Measurements from ENCODE around the gene PRSS33. TPM values are rescaled to one million over a fixed set of nuclear protein-coding genes. Genes with fewer than 3 reads are reported as not detected.

PRSS33 gene
- total RNA-seq, 1 donor from 2014 or later = not detected

- intact Hi-C loops (cut with micrococcal nuclease) = no loop called here
These were observed 21.6 kb downstream of the PRSS33 start for GRCh38 chr16:2765462-2766404.

- intact Hi-C loops (cut with micrococcal nuclease) = no loop called here
These were observed 22.6 kb downstream of the PRSS33 start for GRCh38 chr16:2764718-2765117.

GRCh38 chr16:2763173-2763572 is 24.2 kb downstream of the PRSS33 start:
- intact Hi-C loops (cut with micrococcal nuclease) = no loop called here

GRCh38 chr16:2762711-2763110 is 24.6 kb downstream of the PRSS33 start:
- intact Hi-C loops (cut with micrococcal nuclease) = no loop called here

- intact Hi-C loops (cut with micrococcal nuclease) = no loop called here
These were observed 25.3 kb downstream of the PRSS33 start for GRCh38 chr16:2761886-2762583.

- intact Hi-C loops (cut with micrococcal nuclease) = no loop called here
These were observed 25.9 kb downstream of the PRSS33 start for GRCh38 chr16:2761472-2761871.

GRCh38 chr16:2757344-2757743 is 30.0 kb downstream of the PRSS33 start:
- intact Hi-C loops (cut with micrococcal nuclease) = loop anchor here (10.0 kb wide), 1 partner anchor 397 kb away; no protein-coding TSS in a partner anchor

GRCh38 chr16:2756288-2757015 is 30.9 kb downstream of the PRSS33 start:
- intact Hi-C loops (cut with micrococcal nuclease) = loop anchor here (10.0 kb wide), 1 partner anchor 398 kb away; no protein-coding TSS in a partner anchor

- intact Hi-C loops (cut with micrococcal nuclease) = loop anchor here (10.0 kb wide), 1 partner anchor 400 kb away; no protein-coding TSS in a partner anchor
These were observed 32.2 kb downstream of the PRSS33 start for GRCh38 chr16:2755158-2755557.

- intact Hi-C loops (cut with micrococcal nuclease) = loop anchor here (2.0 to 10.0 kb wide), 2 partner anchors 221 to 401 kb away; no protein-coding TSS in a partner anchor
These were observed 33.7 kb downstream of the PRSS33 start for GRCh38 chr16:2753733-2754020.

- intact Hi-C loops (cut with micrococcal nuclease) = loop anchor here (1.0 to 10.0 kb wide), 11 partner anchors 24 to 706 kb away; partner anchors contain the start of genes ELOB, KCTD5, NTHL1 and TSC2
These were observed 34.3 kb downstream of the PRSS33 start for GRCh38 chr16:2752850-2753732.

GRCh38 chr16:2752035-2752849 is 35.1 kb downstream of the PRSS33 start, which contains the start of gene SRRM2:
SRRM2 (plus strand) TSS chr16:2752638; CDS start chr16:2756365, 3,727 bp downstream.
- intact Hi-C loops (cut with micrococcal nuclease) = loop anchor here (1.0 to 10.0 kb wide), 11 partner anchors 25 to 705 kb away; partner anchors contain the start of genes ELOB, KCTD5, NTHL1 and TSC2

GRCh38 chr16:2751577-2752034 is 35.8 kb downstream of the PRSS33 start:
- intact Hi-C loops (cut with micrococcal nuclease) = loop anchor here (1.0 to 10.0 kb wide), 11 partner anchors 26 to 704 kb away; partner anchors contain the start of genes ELOB, KCTD5, NTHL1 and TSC2

- intact Hi-C loops (cut with micrococcal nuclease) = loop anchor here (10.0 kb wide), 1 partner anchor 405 kb away; no protein-coding TSS in a partner anchor
These were observed 37.4 kb downstream of the PRSS33 start for GRCh38 chr16:2749936-2750335.

- intact Hi-C loops (cut with micrococcal nuclease) = no loop called here
These were observed 37.9 kb downstream of the PRSS33 start for GRCh38 chr16:2749476-2749875.

GRCh38 chr16:2748757-2749455 is 38.5 kb downstream of the PRSS33 start:
- intact Hi-C loops (cut with micrococcal nuclease) = no loop called here

GRCh38 chr16:2745961-2746360 is 41.4 kb downstream of the PRSS33 start:
- intact Hi-C loops (cut with micrococcal nuclease) = no loop called here

GRCh38 chr16:2745116-2745890 is 42.1 kb downstream of the PRSS33 start:
- intact Hi-C loops (cut with micrococcal nuclease) = no loop called here
